ENCODE measurements around the gene CACNA1G.

Gene CACNA1G

GRCh38 chr17:50560931-50561745 lies 623 bp downstream of the CACNA1G start:
- no peak for DNase-seq
- no peak for TF ChIP-seq CTCF (IDR thresholded peaks at IDR 0.05; ENCODE audit: low read depth, low read length)
- Histone ChIP-seq H3K4me3 (ENCODE audit: low read depth, low read length) (peak overlapping the region; percentile 78), H3K27me3 (ENCODE audit: insufficient read depth, low read depth, severe bottlenecking) (no peaks in the 10 kb centered on the region), H3K9me3 (ENCODE audit: severe bottlenecking) (no peaks in the 10 kb centered on the region), H3K27ac (peak overlapping the region; percentile 89), H3K36me3 (peaks cover 5% of the 10 kb centered on the region)

- DNase-seq, result no peak
- H3K4me3 ChIP-seq (ENCODE audit: low read depth, low read length), result peak overlapping the region; percentile 78
- no peak overlapping the region for H3K27ac ChIP-seq
- H3K9me3 ChIP-seq (ENCODE audit: severe bottlenecking), result no peaks in the 10 kb centered on the region
- peaks cover 11% of the 10 kb centered on the region for H3K36me3 ChIP-seq
- no peak for TF ChIP-seq CTCF (IDR thresholded peaks at IDR 0.05; ENCODE audit: low read depth, low read length)
- H3K27me3 ChIP-seq (ENCODE audit: insufficient read depth, low read depth, severe bottlenecking), result no peaks in the 10 kb centered on the region
Observed at GRCh38 chr17:50561746-50562141, 1.2 kb downstream of the CACNA1G start.

GRCh38 chr17:50562242-50563091 lies 2.0 kb downstream of the CACNA1G start:
- peak overlapping the region; percentile 52 for H3K27ac ChIP-seq
- no peak for DNase-seq
- H3K27me3 ChIP-seq (ENCODE audit: insufficient read depth, low read depth, severe bottlenecking), result no peaks in the 10 kb centered on the region
- no peaks in the 10 kb centered on the region for H3K9me3 ChIP-seq (ENCODE audit: severe bottlenecking)
- peak overlapping the region; percentile 78 for H3K4me3 ChIP-seq (ENCODE audit: low read depth, low read length)
- TF ChIP-seq CTCF (IDR thresholded peaks at IDR 0.05; ENCODE audit: low read depth, low read length), result no peak
- peaks cover 15% of the 10 kb centered on the region for H3K36me3 ChIP-seq

- Histone ChIP-seq H3K27ac (peak overlapping the region; percentile 52), H3K4me3 (ENCODE audit: low read depth, low read length) (peak overlapping the region; percentile 78), H3K27me3 (ENCODE audit: insufficient read depth, low read depth, severe bottlenecking) (no peaks in the 10 kb centered on the region), H3K36me3 (peaks cover 21% of the 10 kb centered on the region), H3K9me3 (ENCODE audit: severe bottlenecking) (no peaks in the 10 kb centered on the region)
- DNase-seq, result peak; percentile 74
- TF ChIP-seq CTCF (IDR thresholded peaks at IDR 0.05; ENCODE audit: low read depth, low read length), result peak; percentile 73
Observed at GRCh38 chr17:50563092-50563511, 2.6 kb downstream of the CACNA1G start.

GRCh38 chr17:50564916-50565315 lies 4.4 kb downstream of the CACNA1G start:
- peak overlapping the region; percentile 41 for H3K27ac ChIP-seq
- DNase-seq, result peak; percentile 61
- H3K9me3 ChIP-seq (ENCODE audit: severe bottlenecking), result no peaks in the 10 kb centered on the region
- peaks cover 36% of the 10 kb centered on the region for H3K36me3 ChIP-seq
- no peaks in the 10 kb centered on the region for H3K27me3 ChIP-seq (ENCODE audit: insufficient read depth, low read depth, severe bottlenecking)
- no peak for TF ChIP-seq CTCF (IDR thresholded peaks at IDR 0.05; ENCODE audit: low read depth, low read length)
- no peak overlapping the region for H3K4me3 ChIP-seq (ENCODE audit: low read depth, low read length)
